Vagina (tissue), 2 donors: ENCODE measurements around the gene OTULINL. TPM values are rescaled to one million over a fixed set of nuclear protein-coding genes. Genes with fewer than 3 reads are reported as not detected.

Experiments
- DNase-seq, 2 donors: peaks; one replicate each; pipeline ENCODE4 v3.0.0-alpha.2; 2017; ENCODE audit errors: extremely low spot score in 2 of 2
- H3K27ac ChIP-seq: fragments of 200-600 bp; sonication (generic); one replicate; pipeline ENCODE4 v1.5.1; 2019
- H3K27me3 ChIP-seq: fragments of 200-600 bp; sonication (generic); one replicate; pipeline ENCODE4 v1.5.1; 2019
- H3K36me3 ChIP-seq, 2 donors: fragments of 200-600 bp; sonication (generic); one replicate each; pipeline ENCODE4 v1.5.1; 2017 to 2019
- H3K4me1 ChIP-seq: fragments of 200-600 bp; sonication (generic); one replicate; pipeline ENCODE4 v1.5.1; 2019
- H3K4me3 ChIP-seq, 2 donors: fragments of 200-600 bp; sonication (generic); 1 replicate in 1 of 2; 2 replicates in 1 of 2; pipeline ENCODE4 v1.5.1; 2016 to 2019
- H3K9me3 ChIP-seq: fragments of 200-600 bp; sonication (generic); one replicate; pipeline ENCODE4 v1.5.1; 2019
- POLR2A ChIP-seq, 2 donors: fragments of 450-650 bp; IDR thresholded peaks; one replicate each; pipeline ENCODE4 v1.6.1; 2017; ENCODE audit warnings: antibody characterized with exemption in 2 of 2, mild to moderate bottlenecking in 2 of 2, moderate library complexity in 2 of 2
- POLR2AphosphoS5 ChIP-seq, 2 donors: sonication (generic); formaldehyde crosslinking; IDR thresholded peaks; one replicate each; pipeline ENCODE4 v1.9.0; 2017; ENCODE audit warnings: antibody characterized with exemption in 2 of 2, mild to moderate bottlenecking in 2 of 2, low read depth in 1 of 2; ENCODE audit not compliant: insufficient read depth in 1 of 2
- intact Hi-C: fragments of 100-400 bp; cut with DNase I; formaldehyde crosslinking; loops from one replicate; pipeline ENCODE4 v1.15.1; 2023
- total RNA-seq: library from RNA; depleted of rRNA; stranded (reverse); fragments of >200 nt; gene quantifications from one replicate; pipeline ENCODE4 v1.2.3, GENCODE V29; 2016
- TF ChIP-seq, protein P1 (sequence below), 3 experiments: fragments of 450-650 bp in 2 of 3; fragments of 200-600 bp in 1 of 3; sonication (generic) in 1 of 3; IDR thresholded peaks; one replicate each; pipeline ENCODE4 v1.5.1; 2017 to 2019; ENCODE audit warnings: antibody characterized with exemption in 3 of 3, mild to moderate bottlenecking in 2 of 3, moderate library complexity in 2 of 3

The OTULINL gene
- total RNA-seq, 1 donor from 2014 or later: 8.8 TPM

DNA sequence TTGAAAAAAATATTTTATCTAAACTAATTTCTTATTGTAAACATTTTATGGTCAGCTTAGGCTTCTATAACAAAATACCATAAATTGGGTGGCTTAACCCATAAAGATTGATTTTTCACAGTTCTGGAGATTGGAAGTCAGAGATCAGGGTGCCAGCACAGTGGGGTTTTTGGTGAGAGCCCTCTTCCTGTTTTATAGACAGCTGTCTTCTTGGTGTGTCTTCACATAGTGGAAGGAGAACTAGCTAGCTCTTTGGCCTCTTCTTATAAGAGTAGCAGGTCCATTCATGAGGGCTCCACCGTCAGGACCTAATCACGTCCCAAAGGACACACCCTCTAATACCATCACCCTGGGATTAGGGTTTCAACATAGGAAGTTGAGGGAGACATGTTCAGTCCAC lies 26.6 kb downstream of the OTULINL start:
- no peaks in the 10 kb centered on the region for H3K9me3 ChIP-seq
- TF ChIP-seq, protein P1, sequence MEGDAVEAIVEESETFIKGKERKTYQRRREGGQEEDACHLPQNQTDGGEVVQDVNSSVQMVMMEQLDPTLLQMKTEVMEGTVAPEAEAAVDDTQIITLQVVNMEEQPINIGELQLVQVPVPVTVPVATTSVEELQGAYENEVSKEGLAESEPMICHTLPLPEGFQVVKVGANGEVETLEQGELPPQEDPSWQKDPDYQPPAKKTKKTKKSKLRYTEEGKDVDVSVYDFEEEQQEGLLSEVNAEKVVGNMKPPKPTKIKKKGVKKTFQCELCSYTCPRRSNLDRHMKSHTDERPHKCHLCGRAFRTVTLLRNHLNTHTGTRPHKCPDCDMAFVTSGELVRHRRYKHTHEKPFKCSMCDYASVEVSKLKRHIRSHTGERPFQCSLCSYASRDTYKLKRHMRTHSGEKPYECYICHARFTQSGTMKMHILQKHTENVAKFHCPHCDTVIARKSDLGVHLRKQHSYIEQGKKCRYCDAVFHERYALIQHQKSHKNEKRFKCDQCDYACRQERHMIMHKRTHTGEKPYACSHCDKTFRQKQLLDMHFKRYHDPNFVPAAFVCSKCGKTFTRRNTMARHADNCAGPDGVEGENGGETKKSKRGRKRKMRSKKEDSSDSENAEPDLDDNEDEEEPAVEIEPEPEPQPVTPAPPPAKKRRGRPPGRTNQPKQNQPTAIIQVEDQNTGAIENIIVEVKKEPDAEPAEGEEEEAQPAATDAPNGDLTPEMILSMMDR (IDR thresholded peaks at IDR 0.05): no peak
- no peak for TF ChIP-seq POLR2A (IDR thresholded peaks at IDR 0.05)
- no peak for TF ChIP-seq POLR2AphosphoS5 (IDR thresholded peaks at IDR 0.05; ENCODE audit: insufficient read depth in 1 of 2, low read depth in 1 of 2)
- H3K36me3 ChIP-seq: no peaks in the 10 kb centered on the region
- no peak overlapping the region for H3K4me3 ChIP-seq
- no peak overlapping the region for H3K27ac ChIP-seq
- H3K27me3 ChIP-seq: no peaks in the 10 kb centered on the region
- DNase-seq: no peak
- intact Hi-C loops: no loop called here
- no peaks in the 10 kb centered on the region for H3K4me1 ChIP-seq

DNA sequence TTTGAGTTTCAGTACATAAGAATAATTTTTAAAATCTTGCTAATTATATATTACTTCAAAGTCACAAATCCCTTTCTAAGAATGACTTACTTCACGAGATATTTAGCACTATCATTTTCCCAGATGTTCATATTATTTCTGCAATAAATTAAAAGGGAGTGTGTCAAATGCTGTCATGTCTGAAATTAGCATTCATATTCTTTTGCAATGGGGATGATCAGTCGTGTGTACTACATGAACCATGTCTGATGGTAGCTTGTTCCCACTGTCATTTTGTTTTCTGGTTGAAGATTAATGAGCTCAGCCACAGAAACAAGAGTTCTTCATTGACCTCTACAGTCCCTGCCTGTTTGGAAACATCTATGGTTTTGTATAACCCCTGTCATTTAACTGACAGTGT lies 30.1 kb downstream of the OTULINL start:
- no peak overlapping the region for H3K27ac ChIP-seq
- no peaks in the 10 kb centered on the region for H3K9me3 ChIP-seq
- H3K36me3 ChIP-seq: peaks cover 0 to 6% of the 10 kb centered on the region in 2 donors
- H3K4me1 ChIP-seq: no peaks in the 10 kb centered on the region
- no peak overlapping the region for H3K4me3 ChIP-seq
- no peak for DNase-seq
- H3K27me3 ChIP-seq: no peaks in the 10 kb centered on the region
- TF ChIP-seq, protein P1 (IDR thresholded peaks at IDR 0.05): no peak
- TF ChIP-seq POLR2A (IDR thresholded peaks at IDR 0.05) (no peak), POLR2AphosphoS5 (IDR thresholded peaks at IDR 0.05; ENCODE audit: insufficient read depth in 1 of 2, low read depth in 1 of 2) (no peak)
- intact Hi-C loops: no loop called here

DNA sequence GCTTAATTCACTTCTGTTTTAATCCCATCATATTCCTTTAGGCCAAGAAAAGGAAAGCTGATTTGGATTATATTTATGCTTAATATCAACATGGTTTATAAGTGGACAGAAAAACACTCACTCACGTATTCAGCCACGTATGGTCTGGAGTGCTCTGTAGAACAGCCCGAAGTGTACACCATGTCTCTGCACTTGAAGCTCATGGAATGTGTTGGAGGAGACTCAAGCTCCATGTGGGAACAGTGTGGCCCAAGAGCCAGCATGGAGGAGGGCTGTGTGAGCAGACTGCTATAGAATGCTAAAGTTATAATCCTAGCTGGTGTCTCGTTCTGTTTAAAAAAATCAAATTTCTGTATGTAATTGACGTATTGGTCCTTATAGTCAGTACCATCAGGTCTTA lies 32.9 kb downstream of the OTULINL start:
- Histone ChIP-seq H3K9me3 (no peaks in the 10 kb centered on the region), H3K4me3 (no peak overlapping the region), H3K27me3 (no peaks in the 10 kb centered on the region), H3K36me3 (peaks cover 0 to 6% of the 10 kb centered on the region in 2 donors), H3K4me1 (no peaks in the 10 kb centered on the region), H3K27ac (no peak overlapping the region)
- no peak for DNase-seq
- no peak for TF ChIP-seq POLR2AphosphoS5 (IDR thresholded peaks at IDR 0.05; ENCODE audit: insufficient read depth in 1 of 2, low read depth in 1 of 2)
- TF ChIP-seq, protein P1 (IDR thresholded peaks at IDR 0.05): no peak
- TF ChIP-seq POLR2A (IDR thresholded peaks at IDR 0.05): no peak
- intact Hi-C loops: no loop called here

DNA sequence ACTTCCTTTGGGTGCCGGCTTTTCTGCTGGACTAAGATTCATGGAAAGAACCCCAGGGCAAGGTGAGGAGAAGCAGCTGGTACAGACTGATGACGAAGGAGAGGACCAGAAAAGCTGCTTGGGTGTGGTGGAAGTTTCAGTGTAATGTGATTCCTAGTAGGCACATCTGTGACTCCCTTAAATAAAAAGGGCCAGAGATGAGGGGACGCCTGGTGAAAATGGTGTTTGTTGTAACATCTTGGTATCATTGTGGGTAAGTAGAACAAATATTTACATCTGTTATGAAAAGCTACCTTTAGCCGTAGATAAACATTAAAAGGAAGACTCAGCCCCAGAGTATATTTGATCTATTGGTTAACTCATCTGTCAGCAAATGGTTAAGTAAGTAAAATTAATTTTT lies 33.8 kb downstream of the OTULINL start:
- no peak for TF ChIP-seq POLR2AphosphoS5 (IDR thresholded peaks at IDR 0.05; ENCODE audit: insufficient read depth in 1 of 2, low read depth in 1 of 2)
- TF ChIP-seq POLR2A (IDR thresholded peaks at IDR 0.05): no peak
- TF ChIP-seq, protein P1 (IDR thresholded peaks at IDR 0.05): no peak
- H3K27me3 ChIP-seq: no peaks in the 10 kb centered on the region
- H3K9me3 ChIP-seq: no peaks in the 10 kb centered on the region
- H3K27ac ChIP-seq: no peak overlapping the region
- H3K4me3 ChIP-seq: no peak overlapping the region
- no peak for DNase-seq
- intact Hi-C loops: no loop called here
- H3K4me1 ChIP-seq: no peaks in the 10 kb centered on the region
- peaks cover 0 to 6% of the 10 kb centered on the region in 2 donors for H3K36me3 ChIP-seq

DNA sequence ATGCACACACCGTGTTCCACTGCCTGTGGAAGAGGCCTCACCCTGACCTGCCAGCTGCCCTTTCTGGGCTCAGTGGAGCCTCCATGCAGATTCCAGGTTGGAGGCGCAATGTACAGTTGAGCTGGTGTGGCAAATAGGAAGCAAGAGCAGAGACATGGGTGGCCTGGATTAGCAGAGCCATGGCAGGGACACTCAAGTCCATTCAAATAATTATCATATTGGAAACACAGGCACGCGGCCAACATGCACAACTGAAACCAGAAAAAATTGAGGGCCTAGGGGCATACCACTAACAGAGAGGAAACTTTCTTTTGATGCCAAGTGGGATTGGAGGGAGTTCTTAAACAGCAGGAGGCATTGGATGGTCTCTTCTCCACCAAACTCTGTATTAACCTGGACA lies 35.8 kb downstream of the OTULINL start:
- peaks cover 0 to 6% of the 10 kb centered on the region in 2 donors for H3K36me3 ChIP-seq
- no peaks in the 10 kb centered on the region for H3K9me3 ChIP-seq
- H3K4me1 ChIP-seq: no peaks in the 10 kb centered on the region
- H3K4me3 ChIP-seq: no peak overlapping the region
- intact Hi-C loops: no loop called here
- no peak for DNase-seq
- TF ChIP-seq POLR2AphosphoS5 (IDR thresholded peaks at IDR 0.05; ENCODE audit: insufficient read depth in 1 of 2, low read depth in 1 of 2): no peak
- no peak for TF ChIP-seq POLR2A (IDR thresholded peaks at IDR 0.05)
- TF ChIP-seq, protein P1 (IDR thresholded peaks at IDR 0.05): no peak
- H3K27me3 ChIP-seq: no peaks in the 10 kb centered on the region
- no peak overlapping the region for H3K27ac ChIP-seq
